ENCODE measurements around the gene PROZ. TPM values are rescaled to one million over a fixed set of nuclear protein-coding genes. Genes with fewer than 3 reads are reported as not detected.

Gene PROZ
- total RNA-seq, 6 donors from 2014 or later, result not detected

GRCh38 chr13:113149711-113150549 is 8.5 kb upstream of the PROZ start:
- TF ChIP-seq POLR2AphosphoS5 (IDR thresholded peaks at IDR 0.05), result no peak
- TF ChIP-seq CTCF (IDR thresholded peaks at IDR 0.05), result no peak
- TF ChIP-seq EP300 (IDR thresholded peaks at IDR 0.05), result no peak
- no peak for TF ChIP-seq POLR2A (IDR thresholded peaks at IDR 0.05)
- ATAC-seq (ENCODE audit: low FRiP score in 2 of 2), result no peak
- Histone ChIP-seq H3K9me3 (no peaks in the 10 kb centered on the region), H3K4me3 (no peak overlapping the region), H3K36me3 (no peaks in the 10 kb centered on the region), H3K4me1 (peaks cover 10 to 23% (median 15%) of the 10 kb centered on the region in 4 donors), H3K27ac (no peak overlapping the region), H3K27me3 (no peaks in the 10 kb centered on the region)
- 94 to 95% methylated on average over 16 to 25 of the region's 26 CpGs for WGBS, 2 donors
- peak in 1 of 2 donors; percentile 17 for DNase-seq

- WGBS, 2 donors, result 90 to 92% methylated on average over 25 to 31 of the region's 31 CpGs
These were observed 7.7 kb upstream of the PROZ start for GRCh38 chr13:113150550-113151365.

GRCh38 chr13:113151745-113152690 is 6.4 kb upstream of the PROZ start:
- ATAC-seq (ENCODE audit: low FRiP score in 2 of 2), result peak in 1 of 2 donors; percentile 58
- Histone ChIP-seq H3K27me3 (no peaks in the 10 kb centered on the region), H3K4me1 (peaks cover 10 to 23% (median 15%) of the 10 kb centered on the region in 4 donors), H3K36me3 (no peaks in the 10 kb centered on the region), H3K9me3 (no peaks in the 10 kb centered on the region), H3K27ac (no peak overlapping the region), H3K4me3 (peak overlapping the region in 1 of 4 donors; percentile 54)
- TF ChIP-seq CTCF (IDR thresholded peaks at IDR 0.05) (no peak), POLR2A (IDR thresholded peaks at IDR 0.05) (no peak), POLR2AphosphoS5 (IDR thresholded peaks at IDR 0.05) (no peak)
- WGBS, 2 donors, result 61 to 71% methylated on average over 22 to 28 of the region's 28 CpGs
- peak in 1 of 2 donors; percentile 46 for DNase-seq

More at GRCh38 chr13:113150550-113151365, 7.7 kb upstream of the PROZ start:
- H3K27ac ChIP-seq, result no peak overlapping the region
- TF ChIP-seq POLR2AphosphoS5 (IDR thresholded peaks at IDR 0.05) (no peak), POLR2A (IDR thresholded peaks at IDR 0.05) (no peak), EP300 (IDR thresholded peaks at IDR 0.05) (no peak), CTCF (IDR thresholded peaks at IDR 0.05) (no peak)
- H3K4me1 ChIP-seq, result peaks cover 10 to 23% (median 15%) of the 10 kb centered on the region in 4 donors
- ATAC-seq (ENCODE audit: low FRiP score in 2 of 2), result no peak
- DNase-seq, result no peak
- no peaks in the 10 kb centered on the region for H3K9me3 ChIP-seq
- no peaks in the 10 kb centered on the region for H3K27me3 ChIP-seq
- no peaks in the 10 kb centered on the region for H3K36me3 ChIP-seq
- no peak overlapping the region for H3K4me3 ChIP-seq

- ATAC-seq (ENCODE audit: low FRiP score in 2 of 2) (no peak), DNase-seq (no peak)
- Histone ChIP-seq H3K9me3 (no peaks in the 10 kb centered on the region), H3K27ac (peak overlapping the region in 1 of 4 donors; percentile 69), H3K4me1 (peaks cover 10 to 23% (median 15%) of the 10 kb centered on the region in 4 donors), H3K36me3 (no peaks in the 10 kb centered on the region), H3K4me3 (peak overlapping the region in 3 of 4 donors; percentile 38 to 54 (median 52)), H3K27me3 (no peaks in the 10 kb centered on the region)
- TF ChIP-seq POLR2A (IDR thresholded peaks at IDR 0.05) (no peak), EP300 (IDR thresholded peaks at IDR 0.05) (no peak), CTCF (IDR thresholded peaks at IDR 0.05) (no peak), POLR2AphosphoS5 (IDR thresholded peaks at IDR 0.05) (no peak)
- 33 to 62% methylated on average over 2 of the region's 2 CpGs for WGBS, 2 donors
These were observed 5.8 kb upstream of the PROZ start for GRCh38 chr13:113152691-113152983.

All from upper lobe of left lung (tissue), 6 donors.